Stimulated activated CD4-positive, alpha-beta T cell treated with anti-CD3 and anti-CD28 coated beads, Interleukin-4, amount 100 ng/mL, for 1 hour (primary cell): ENCODE measurements around the gene SGK1.
"Not testable (repeated sequence)": the region's sequence is repeated elsewhere in the genome, so short reads cannot be mapped to it uniquely, and the experiment has no call there.

Experiments used
- DNase-seq: peaks from one replicate; pipeline ENCODE4 v3.0.0-alpha.2; 2020

The SGK1 gene

GRCh38 chr6:134182528-134182927 lies 135.4 kb downstream of the SGK1 start:
- no peak for DNase-seq

DNA sequence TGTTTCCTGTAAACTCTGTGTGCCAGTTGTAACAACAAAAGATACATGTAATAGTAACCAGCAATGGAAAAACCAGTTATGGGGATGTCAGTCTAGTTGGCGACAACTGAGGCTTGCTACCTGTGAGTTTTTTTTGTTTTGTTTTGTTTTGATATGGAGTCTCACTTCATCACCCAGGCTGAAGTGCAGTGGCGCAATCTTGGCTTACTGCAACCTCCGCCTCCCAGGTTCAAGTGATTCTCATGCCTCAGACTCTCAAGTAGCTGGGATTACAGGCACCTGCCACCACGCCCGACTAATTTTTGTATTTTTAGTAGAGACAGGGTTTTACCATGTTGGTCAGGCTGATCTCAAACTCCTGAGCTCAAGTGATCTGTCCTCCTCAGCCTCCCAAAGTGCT lies 136.2 kb downstream of the SGK1 start:
- DNase-seq = not testable (repeated sequence)

- not testable (repeated sequence) for DNase-seq
Measured at GRCh38 chr6:134181251-134181650, 136.7 kb downstream of the SGK1 start.

- DNase-seq = not testable (repeated sequence)
Measured at GRCh38 chr6:134180540-134180939, 137.4 kb downstream of the SGK1 start.

- peak; percentile 79 for DNase-seq
Measured at GRCh38 chr6:134178161-134179044, 139.5 kb downstream of the SGK1 start.

- DNase-seq = no peak
Measured at GRCh38 chr6:134177753-134178160, 140.2 kb downstream of the SGK1 start.

- DNase-seq = no peak
Measured at GRCh38 chr6:134177236-134177635, 140.7 kb downstream of the SGK1 start.

DNA sequence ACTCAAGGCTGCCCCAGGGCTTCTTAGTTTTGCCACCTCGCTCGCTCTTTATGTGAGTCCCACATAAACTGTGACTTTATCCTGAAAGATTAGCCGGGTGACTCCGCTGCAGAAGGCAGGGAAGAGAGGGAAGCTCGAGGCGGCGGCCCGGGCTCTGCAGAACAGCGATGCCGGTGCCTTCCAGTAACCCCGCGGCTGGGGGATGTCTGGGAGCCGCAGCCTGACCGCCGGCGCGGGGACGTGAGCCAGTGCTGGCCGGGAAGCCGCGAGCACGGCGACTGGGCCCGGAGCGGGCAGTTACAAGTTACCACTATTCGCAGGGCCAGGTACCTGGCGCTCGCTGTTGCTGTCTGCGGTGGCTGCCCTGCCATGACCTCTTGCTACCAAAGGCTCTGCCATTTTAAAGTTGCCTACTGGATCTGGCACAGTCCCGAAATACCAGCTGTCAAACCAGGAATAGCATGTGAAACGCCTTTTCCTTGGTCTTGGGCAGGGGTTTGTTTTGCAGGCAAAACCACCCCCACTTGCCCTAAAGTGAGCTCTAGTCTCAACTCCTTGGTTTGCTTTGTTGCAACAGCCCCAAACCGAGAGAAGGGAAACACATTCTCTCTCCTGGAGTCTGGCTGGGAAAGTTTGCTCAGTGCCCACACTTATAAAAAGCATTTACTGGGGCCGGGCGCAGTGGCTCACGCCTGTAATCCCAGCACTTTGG lies 141.5 kb downstream of the SGK1 start:
- no peak for DNase-seq

- peak; percentile 48 for DNase-seq
Measured at GRCh38 chr6:134175532-134176263, 142.2 kb downstream of the SGK1 start.

DNA sequence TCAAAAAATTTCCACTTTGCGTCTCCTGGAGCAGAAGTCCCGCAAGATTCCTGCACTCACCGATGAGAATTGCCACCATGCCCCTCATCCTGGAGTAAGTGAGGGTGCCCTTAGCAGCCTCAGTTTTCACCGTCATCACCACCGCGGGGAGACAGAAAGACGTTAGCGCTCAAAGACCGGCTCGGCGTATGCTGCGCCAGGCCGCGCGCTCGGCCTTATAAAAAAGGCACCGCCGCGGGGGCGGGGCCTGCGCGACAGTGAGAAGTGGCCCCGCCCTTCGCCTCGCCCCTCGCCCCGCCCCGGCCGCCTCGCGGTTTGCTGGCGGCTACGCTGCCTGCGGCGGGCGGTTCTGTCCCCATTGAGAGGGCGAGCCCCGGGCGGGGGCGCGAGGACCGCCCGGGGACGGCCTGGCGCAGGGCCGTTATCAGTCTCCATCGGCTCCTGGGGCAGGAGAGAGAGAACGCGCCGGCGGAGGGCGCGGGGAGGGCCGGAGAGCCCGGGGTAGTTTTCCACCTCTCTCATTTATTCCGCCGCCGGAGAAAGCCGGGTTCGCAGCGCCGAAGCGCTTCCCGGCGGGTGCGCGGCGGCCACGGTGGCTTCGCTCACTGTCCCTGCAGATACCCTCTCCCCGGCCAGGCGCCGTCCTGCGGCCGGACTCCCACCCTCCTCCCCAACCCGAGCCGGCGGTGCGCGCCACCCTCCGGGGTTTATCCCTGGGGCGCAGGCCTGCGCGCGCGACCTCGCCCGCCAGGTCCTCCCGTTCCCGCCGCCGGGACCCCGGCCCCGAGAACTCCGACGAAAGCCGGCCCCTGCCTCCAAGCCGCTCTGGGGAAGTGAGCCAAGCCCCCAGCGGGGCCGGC lies 143.0 kb downstream of the SGK1 start:
- peak; percentile 97 for DNase-seq

GRCh38 chr6:134173936-134174671 lies 143.8 kb downstream of the SGK1 start:
- peak; percentile 89 for DNase-seq

- DNase-seq = no peak
Measured at GRCh38 chr6:134173366-134173725, 144.6 kb downstream of the SGK1 start.

DNA sequence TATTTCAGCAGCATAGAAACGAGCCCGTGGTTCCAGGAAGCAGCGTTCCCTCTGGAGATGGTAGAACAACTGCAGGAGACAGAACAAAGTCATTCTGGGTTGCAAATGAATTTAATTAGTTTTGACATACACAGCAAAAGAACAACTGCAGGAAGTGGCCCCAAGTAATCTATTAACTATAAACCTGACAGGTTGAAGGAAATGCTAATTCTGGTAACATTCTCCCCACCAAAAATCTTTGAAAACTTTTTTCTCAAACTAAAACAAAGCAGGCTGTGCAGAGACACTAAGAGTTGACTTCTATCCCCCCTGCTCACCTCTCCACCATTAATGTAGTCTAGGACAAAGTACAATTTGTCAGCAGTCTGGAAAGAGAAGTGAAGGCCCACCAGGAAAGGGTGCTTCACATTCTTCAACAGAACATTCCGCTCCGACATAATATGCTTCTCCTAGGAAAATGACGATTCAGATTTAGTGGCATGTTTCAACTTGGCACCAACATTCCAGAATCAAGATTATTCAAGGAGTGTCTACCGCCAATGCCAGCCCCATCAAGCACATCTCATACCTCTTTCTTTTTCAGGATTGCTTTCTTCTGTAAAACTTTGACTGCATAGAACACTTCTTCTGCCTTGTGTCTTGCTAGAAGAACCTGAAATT lies 145.1 kb downstream of the SGK1 start:
- DNase-seq = no peak

DNA sequence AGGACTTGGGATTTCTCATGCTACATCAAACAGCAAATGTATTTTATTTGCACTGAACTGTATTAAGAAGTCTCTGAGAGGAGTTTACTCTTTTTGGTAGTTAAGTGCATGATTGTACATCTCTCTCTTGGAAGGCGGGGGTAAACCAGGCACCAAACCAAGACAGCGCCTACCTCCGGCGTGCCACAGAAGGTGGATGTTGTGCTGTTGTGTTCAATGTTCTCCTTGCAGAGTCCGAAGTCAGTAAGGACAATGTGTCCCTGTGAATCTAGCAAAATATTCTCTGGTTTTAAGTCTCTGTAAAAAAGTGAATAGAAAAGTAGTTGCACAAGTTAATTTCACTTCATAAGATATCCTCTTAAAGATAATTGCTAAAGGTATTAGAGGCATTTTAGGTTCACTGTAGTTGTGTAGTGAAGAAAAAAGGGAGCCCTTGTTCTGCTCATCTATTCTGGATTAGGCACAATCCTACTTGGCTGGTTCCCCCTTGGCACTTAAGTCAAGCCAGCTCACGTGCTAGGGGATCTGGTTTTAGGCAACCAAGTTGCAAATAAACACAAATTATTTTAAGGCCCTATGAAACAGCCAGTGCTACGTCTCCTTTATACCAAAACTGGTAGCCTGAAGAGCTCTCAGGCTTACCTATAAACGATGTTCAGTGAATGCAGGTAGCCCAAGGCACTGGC lies 145.7 kb downstream of the SGK1 start:
- no peak for DNase-seq

DNA sequence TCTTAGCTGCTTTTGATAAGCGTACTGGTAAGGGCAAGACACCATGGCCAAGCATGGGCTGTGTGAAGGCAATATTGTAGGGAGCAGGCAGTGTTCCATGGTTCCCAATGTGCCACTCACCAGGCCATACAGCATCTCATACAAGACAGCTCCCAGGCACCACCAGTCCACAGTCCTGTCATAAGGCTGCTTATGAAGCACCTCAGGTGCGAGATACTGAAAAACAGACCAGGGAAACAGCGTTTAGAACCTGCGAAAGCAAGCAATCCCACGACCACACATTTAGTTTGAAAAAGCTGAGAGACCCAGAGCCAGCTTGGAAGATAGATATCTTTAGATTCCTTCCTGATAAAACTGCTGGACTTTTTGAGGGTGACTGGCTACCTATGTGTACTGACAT lies 146.4 kb downstream of the SGK1 start:
- no peak for DNase-seq

DNA sequence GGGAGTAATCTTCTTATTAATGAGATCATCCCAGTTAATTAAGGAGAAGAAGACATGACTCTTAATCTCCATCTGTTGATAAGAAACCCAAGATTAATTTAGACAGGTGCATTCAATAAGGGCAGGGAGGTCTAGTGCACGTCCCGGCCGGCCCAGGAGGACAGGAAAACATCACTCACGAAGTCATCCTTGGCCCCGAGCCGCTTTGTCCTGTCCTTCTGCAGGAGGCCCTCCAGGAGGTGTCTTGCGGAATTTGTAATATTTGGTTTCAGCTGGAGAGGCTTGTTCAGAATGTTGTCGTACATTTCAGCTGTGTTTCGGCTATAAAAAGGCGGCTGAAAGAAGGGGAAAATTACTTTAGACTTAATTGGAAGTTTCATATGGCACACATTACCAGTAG lies 147.1 kb downstream of the SGK1 start:
- no peak for DNase-seq

- DNase-seq = no peak
Measured at GRCh38 chr6:134169871-134170486, 147.9 kb downstream of the SGK1 start.

- DNase-seq = no peak
Measured at GRCh38 chr6:134168590-134169208, 149.2 kb downstream of the SGK1 start.

DNA sequence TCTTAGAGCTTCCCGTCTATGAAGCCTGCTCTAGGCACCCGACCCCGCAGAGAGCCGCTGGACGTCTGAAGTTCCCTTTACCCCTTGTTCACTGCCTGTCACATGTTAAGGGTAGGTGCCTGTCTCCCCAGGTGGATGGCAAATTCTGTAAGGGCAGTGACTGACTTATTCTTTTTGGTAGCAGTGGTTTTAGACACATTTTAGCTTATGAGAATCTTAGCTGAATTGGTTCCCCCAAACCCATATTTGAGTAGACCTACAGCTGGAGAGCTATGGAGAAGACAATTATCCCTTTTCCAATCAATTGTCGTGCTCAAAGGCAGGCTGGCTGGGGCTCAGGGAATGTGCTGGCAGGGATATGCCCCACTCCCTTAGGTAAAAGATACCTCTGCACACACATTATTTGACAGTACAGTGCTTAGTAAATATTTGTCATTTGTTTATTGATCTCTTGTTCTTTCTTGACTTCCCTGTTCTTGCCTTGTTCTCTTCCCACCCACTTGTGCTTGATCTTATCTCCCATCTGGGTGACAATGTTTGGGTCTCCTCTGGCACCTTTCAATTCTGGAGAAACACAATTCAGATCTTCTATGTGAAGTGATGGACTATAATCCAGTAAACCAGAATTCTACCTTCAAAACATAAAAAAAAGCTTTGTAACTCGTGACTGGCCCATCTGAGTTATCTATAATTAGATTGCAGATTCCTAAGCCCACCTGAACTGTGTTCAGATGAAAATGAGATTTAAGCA lies 151.2 kb downstream of the SGK1 start:
- no peak for DNase-seq
